GM18951 (cell line): ENCODE results near the gene CDC42BPB.
"Not testable (repeated sequence)": the region's sequence is repeated elsewhere in the genome, so short reads cannot be mapped to it uniquely, and the experiment has no call there.

Experiments used
- POLR2A ChIP-seq: IDR thresholded peaks from 4 replicates; pipeline ENCODE4 v1.6.1; 2011; ENCODE audit warnings: mild to moderate bottlenecking; ENCODE audit not compliant: insufficient read length, insufficient read depth; ENCODE audit errors: extremely low read depth
- in situ Hi-C: fragments of 300-500 bp; cut with MboI; formaldehyde crosslinking; loops from one replicate; pipeline ENCODE4 v1.12.0; 2022; ENCODE audit warnings: low sequenced_read_pairs, mixed read lengths, inconsistent platforms; ENCODE audit not compliant: unreplicated experiment

Gene CDC42BPB

DNA sequence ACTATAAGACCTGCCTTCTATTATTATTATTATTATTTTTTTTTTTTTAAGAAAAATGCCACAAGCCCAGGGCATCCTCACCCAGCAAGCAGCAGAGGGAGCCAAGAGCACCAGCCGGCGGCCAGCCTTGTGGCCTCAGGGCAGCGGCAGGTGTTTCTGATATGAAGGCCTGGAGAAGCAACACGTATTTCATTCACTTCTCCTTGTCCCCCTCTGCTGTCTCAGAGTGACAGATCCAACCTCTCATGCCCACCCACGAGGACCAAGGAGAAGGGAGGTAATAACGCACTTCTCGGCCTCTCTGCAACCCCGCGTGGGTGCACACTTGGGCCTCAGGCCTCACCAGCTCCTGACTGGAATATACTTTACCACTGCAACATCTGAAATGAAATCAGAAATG, 25.4 kb downstream of the CDC42BPB start:
- in situ Hi-C loops: no loop called here
- TF ChIP-seq POLR2A: no peak

DNA sequence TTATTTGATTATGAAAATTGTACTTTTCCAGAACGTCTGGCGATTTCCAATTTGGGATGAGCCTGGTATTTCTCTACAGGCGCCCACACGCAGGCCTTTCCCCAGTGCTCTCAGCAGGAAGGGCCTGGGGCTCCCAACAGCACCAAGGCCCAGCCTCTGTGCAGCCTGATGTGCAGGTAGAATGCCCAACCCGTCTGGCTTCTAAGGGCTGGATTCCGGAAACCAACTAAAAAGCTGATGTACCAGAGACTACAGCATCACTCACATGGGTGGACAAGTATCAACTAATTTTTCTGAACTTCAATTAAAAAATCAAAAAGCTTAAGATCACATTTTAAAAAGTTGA, 25.8 kb downstream of the CDC42BPB start:
- in situ Hi-C loops: no loop called here
- TF ChIP-seq POLR2A: no peak

DNA sequence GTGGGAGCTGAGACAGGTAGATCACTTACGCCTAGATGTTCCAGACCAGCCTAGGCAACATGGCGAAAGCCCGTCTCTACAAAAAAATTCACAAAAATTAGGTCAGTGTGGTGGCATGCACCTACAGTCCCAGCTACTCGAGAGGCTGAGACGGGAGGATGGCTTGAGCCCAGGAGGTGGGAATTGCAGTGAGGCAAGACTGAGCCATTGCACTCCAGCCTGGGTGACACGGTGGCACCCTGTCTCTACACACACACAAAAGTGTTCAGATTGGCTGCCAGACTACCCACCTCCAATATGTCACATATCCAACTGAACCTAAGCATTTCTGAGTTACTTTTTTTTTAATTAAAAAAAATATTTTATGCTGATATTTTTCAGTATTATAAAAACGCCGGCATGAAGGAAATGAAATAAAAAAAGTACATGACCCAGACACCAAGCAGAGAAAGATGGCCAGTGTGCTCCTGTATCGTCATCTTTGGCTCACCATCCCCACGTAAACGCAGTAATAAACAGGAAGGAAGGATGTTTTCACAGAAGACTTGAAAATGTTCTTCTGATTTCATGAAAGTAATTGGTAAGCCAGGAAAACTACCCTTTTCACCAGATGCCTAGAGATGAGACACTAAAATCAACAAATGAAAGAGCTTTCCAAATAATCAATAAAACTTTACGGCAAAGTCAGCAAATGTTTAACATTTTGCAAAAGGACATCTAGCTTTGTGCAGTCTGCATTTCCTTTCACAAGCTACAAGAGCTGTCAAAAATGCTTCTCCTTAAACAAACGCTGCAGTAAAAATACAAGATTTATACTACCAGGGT, 26.4 kb downstream of the CDC42BPB start:
- TF ChIP-seq POLR2A: no peak
- in situ Hi-C loops: no loop called here

DNA sequence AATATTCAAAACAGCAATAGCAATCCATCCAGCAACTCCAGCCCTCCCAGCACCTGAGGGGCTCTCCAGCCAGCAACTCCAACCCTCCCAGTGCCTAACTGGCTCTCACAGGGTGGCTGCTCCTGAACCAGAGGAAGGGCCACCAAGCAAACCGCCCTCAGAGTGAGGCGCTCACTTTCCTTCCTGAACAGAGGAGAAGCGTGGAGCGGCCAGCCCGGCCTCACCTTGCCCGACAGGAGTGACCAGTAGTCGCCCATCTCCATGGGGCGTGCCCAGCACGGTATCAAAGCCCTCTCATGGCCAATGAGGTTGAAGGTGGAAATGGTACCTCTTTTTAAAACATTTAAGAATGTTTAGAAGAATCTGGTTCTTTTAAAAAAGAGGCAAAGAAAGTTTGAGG, 27.4 kb downstream of the CDC42BPB start:
- in situ Hi-C loops: no loop called here
- TF ChIP-seq POLR2A: no peak

DNA sequence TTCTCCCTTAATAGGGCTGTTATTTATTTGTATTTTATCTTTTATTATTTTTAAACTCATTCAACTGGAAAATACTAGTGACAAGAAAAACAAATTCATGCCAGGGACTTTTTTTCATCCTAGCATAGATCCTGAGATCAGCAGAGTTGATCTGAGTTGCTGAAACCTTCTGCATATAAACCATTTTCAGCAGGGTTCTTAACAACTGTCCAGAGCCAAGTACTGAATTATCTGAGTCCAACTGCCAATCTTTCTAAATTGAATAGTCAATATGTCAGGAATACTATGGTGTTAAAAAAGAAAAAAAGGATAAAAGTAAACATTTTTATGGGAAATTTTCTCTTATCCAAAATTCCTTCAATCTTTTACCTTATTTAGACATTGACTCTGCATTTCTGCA, 28.6 kb downstream of the CDC42BPB start:
- no peak for TF ChIP-seq POLR2A
- in situ Hi-C loops: no loop called here

DNA sequence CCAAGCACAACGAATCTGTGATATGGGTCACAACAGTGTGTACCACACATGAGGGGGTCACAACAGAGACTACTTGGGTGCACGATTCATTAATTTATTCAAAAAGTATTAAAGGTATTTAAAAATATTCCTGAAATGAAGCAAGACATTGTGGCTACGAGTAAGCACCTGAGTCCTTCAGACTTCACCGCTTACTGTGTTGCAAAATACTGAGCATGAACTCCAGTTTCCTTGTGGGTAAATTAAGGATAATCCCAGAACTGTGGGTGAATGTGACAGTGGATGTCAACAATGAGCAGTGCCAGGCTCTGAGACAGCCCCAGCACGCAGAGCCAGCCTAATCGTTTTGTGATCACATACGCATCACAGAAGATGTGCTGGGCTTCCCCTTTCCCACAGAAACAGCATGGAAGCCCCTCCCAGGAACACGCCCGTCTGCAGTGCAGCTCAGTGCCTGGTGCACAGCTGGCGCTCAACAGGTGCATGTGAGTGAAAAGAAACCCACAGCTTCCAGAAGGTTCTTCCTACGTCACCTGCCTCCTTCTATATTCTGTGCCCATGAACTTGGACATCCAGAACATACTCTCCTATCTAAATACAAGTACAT, 29.1 kb downstream of the CDC42BPB start:
- in situ Hi-C loops: no loop called here
- no peak for TF ChIP-seq POLR2A

DNA sequence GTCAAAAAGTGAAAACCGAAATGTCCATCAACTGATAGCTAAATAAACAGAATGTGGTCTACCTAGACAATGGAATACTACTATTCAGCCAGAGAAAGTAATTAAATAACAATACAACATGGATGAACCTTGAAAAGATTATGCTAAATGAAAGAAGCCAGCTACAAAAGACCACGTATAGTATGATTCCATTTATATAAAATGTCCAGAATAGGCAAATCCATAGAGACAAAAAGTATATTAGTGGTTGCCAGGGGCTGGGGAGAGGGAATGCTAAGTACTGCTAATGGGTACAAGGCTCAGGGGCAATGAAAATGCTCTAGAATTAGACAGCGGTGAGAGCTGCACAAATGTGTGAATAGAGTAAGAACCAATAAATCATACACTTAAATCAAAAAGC, 29.9 kb downstream of the CDC42BPB start:
- in situ Hi-C loops: no loop called here
- TF ChIP-seq POLR2A: no peak

DNA sequence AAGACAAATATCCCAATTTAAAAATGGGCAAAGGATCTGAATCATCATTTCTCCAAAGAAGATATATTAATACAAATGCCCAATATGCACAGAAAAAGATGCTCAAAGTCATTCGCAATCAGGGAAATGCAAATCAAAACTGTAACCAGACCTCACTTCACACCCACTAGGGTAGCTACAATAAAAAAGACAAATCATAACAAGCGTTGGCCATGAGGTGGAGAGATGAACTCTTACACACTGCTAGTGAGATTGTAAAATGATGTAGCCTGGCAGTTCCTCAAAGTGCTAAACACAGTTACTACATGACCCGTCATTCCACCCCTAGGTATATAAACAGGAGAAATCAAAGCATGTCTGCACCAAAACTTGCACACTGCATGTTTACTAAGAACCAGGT, 30.4 kb downstream of the CDC42BPB start:
- TF ChIP-seq POLR2A: no peak
- in situ Hi-C loops: no loop called here

DNA sequence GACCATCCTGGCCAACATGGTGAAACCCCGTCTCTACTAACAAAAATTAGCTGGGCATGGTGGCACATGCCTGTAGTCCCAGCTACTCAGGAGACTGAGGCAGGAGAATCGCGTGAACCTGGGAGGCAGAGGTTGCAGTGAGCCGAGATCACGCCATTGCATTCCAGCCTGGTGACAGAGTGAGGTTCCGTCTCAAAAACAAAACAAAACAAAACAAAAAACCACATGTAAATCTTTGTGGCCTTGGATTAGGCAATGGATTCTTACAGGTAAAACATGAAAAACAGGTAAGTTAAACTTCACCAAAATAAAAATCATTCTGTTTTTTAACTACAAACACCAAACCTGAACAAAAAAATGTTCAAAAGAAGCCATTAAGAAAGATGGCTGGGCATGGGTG, 31.2 kb downstream of the CDC42BPB start:
- in situ Hi-C loops: not testable (repeated sequence)

DNA sequence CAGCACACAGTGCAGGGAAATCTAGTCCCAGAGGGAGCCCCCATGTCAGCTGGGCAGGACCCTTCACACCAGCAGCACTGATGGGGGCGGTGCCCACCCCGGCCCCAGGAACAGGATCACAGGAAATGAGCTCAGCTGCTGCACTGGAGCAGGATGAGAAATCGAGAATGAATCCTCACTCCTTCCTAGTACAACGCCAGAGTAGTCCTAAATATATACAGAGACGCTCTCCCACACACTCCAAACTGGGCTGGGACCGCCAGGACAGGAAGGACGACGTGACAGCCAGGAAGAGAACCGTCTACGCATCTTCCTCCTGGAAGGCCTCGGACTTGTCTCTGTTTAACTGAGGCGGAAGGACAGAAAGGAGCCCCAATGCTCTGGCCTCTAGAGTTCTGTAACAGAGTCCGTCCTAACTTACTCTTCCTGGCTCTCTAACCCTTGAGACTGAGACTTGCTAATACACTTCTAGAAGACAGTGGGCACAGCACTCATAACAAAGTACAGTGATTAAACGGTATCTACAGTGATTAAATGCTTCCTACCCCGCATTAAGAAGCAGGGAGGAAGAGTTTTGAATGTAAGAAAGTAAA, 33.4 kb downstream of the CDC42BPB start:
- TF ChIP-seq POLR2A: no peak
- in situ Hi-C loops: no loop called here

DNA sequence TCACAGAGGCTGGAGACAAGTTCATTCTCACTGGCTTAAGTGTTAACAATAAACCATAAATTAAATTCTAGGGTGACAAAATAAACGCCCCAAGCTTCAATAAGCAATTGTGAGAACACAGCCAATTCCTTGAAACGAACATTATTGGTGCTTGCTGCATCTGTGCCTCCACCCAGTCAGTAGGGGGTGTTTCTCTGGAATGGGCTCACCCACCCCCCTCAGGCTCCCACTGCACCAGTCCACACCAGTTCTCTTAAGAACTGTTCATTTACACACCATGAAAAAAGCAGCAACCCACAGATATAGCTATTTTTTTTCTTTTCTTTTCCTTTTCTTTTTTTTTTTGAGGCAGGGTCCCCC, 34.7 kb downstream of the CDC42BPB start:
- in situ Hi-C loops: no loop called here
- no peak for TF ChIP-seq POLR2A

DNA sequence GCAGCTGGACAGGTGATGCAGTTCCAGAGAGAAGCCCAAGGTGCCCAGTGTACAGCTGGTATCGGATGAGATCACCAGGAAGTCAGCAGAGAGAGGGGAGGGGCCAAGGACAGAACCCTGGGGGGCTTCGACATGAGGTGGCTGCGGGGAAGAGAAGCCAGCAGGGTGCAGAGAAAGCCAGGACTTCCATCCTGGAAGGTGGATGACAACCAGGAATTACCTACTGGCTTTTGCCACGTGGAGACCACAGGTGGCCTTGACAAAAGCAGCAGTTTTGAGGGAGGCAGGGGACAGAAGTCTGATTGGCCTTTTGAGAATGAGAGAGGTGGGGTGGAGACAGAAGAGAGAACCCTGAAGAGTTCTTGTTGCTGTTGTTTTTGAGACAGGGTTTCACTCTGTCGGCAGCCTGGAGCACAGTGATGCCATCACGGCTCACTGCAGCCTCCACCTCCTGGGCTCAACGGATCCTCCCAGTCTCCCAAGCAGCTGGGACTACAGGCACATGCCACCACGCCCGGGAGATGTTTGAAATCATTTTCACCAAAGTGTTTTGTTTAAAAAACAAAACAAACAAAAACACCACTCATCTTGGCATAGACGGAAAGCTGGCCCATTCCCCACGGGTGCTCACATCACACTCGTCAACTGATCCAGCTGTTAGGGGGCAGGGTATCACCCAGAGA, 35.2 kb downstream of the CDC42BPB start:
- in situ Hi-C loops: no loop called here
- no peak for TF ChIP-seq POLR2A

DNA sequence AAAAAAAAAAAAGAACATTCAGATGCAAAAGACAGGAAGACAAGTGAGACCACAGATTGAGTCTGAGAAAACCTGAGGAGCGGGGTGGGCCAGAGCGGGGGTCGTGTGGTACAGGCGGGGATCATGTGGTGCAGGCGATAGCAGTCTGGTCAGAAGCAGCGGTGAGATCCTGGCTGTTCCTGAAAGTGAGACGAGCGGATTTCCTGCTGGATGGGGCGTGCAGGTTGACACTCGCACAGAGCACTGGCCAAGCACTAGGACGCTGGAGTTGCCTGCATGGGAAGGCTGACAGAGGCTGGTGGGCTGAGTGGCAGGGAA, 35.7 kb downstream of the CDC42BPB start:
- in situ Hi-C loops: no loop called here
- no peak for TF ChIP-seq POLR2A
